Tibial nerve (tissue), 4 donors: Measurements from ENCODE around the gene CD74.

Experiments used
- CTCF ChIP-seq, 5 experiments: fragments of 200-600 bp in 3 of 5; fragments of 450-650 bp in 2 of 5; sonication (generic) in 3 of 5; IDR thresholded peaks; one replicate each; pipeline ENCODE4 v1.5.1; 2016 to 2019; ENCODE audit warnings: antibody characterized with exemption in 5 of 5, mild to moderate bottlenecking in 3 of 5, moderate library complexity in 2 of 5
- EP300 ChIP-seq, 2 donors: sonication (generic); formaldehyde crosslinking; IDR thresholded peaks; one replicate each; pipeline ENCODE4 v1.6.1; 2017; ENCODE audit warnings: antibody characterized with exemption in 2 of 2, mild to moderate bottlenecking in 1 of 2
- POLR2A ChIP-seq, 2 donors: fragments of 450-650 bp; IDR thresholded peaks; one replicate each; pipeline ENCODE4 v1.6.1; 2017; ENCODE audit warnings: antibody characterized with exemption in 2 of 2, mild to moderate bottlenecking in 2 of 2, moderate library complexity in 2 of 2

DNA sequence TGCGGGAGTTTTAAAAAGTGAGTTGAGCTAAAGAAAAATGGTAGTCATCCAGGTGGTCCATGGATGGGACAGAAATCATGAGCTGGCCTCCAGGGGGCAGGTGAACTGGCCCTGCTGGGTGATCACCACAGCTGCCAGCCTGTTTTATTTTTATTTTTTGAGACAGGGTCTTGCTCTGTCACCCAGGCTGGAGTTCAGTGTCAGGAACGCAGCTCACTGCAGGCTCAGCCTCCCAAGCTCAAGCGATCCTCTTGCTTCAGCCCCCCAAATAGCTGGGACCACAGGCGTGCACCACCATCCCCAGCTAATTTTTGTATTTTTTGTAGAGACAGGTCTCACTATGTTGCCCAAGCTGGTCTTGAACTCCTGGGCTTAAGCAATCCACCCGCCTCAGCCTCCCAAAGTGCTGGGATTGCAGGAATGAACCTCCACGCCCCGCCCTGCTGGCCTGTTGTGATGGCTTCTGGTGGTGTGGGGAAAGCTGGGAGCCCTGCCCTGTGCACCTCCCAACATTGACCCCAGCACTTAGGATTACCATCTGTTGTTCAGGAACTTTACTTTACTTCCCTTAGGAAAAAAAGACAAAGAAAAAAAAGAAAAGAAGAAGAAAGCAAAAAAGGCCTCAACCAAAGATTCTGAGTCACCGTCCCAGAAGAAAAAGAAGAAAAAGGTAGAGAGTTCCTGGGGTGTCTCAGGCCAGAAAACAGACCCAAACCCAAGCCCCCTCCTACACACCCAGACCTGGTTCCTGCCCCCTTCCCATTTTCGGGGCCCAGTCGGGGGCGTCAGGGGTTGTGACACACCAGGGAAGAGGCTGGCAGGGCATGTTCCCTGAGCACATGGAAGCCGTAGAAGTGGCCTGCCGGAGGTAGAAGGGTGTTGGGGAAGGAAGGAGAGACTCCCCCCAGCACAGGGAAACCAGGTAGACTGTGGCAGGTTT is 14.7 kb downstream of the CD74 start:
- TF ChIP-seq CTCF (IDR thresholded peaks at IDR 0.05) (no peak), EP300 (IDR thresholded peaks at IDR 0.05) (no peak), POLR2A (IDR thresholded peaks at IDR 0.05) (no peak)
